NCI-H2107 treated with DMSO at 0.1 percent for 48 hours (cell line): Measurements from ENCODE around the gene TSPAN9.
"Not testable (repeated sequence)": the region's sequence is repeated elsewhere in the genome, so short reads cannot be mapped to it uniquely, and the experiment has no call there.

Source experiments
- DNase-seq: peaks from one replicate; lab custom pipeline; 2025; ENCODE audit not compliant: unreplicated experiment; lab: John Stamatoyannopoulos, UW

Gene TSPAN9

DNA sequence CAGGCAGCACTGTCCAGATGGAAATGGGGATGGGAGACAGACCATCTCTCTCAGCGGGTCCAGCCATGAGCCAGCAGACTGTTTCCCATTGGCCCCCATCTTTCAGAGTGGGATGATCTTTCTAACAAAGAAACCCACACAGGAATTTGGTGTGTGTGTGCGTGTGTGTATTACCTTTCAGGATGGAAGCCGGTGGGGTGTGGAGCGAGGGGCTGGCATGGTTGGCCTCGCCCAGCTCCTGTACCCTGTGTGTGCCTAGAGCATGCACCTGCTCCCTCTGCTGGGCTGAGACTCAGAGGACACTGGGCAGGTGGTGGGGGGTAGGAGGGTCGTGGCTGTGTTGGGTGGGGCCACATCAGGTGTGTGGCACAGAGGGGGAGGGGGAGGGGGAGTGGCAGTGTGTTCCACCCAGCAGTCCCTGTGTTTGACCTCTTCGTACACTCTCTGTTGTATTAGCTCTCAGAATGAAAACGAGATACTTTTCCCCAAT lies 33.0 kb upstream of the TSPAN9 start:
- no peak for DNase-seq

DNA sequence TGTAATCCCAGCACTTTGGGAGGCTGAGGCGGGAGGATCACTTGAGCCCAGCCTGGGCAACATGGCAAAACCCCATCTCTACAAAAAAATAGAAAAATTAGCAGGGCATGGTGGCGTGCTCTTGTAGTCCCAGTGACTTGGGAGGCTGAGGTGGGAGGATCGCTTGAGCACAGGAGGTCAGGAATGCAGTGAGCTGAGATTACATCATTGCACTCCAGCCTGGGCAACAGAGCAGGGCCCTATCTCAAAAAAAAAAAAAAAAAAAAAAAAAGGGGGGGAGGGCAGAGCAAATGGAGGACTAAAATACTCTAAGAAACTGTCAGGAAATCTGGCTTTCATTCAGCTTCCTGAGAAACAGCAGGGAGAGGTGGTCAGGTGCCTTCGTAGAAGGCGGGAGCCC lies 31.7 kb upstream of the TSPAN9 start:
- no peak for DNase-seq

DNA sequence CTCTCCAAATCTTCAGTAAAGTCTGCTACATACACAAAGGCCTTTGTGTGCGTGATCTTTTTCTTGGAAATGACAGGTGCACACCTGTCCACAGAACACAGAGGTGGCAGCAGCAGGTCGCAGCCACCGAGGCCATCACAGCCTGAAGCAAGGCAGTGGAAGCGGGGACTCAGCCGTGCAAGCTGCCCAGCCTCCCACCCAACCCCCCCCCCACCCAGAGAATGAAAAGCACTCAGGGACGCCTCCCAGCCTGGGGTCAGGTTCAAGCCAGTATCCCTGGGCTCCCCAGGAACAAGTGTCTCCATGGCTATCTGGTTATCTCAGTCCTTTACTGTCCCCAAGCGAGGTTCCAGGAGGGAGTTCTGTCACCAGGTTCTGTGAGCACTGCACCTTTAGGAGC lies 31.2 kb upstream of the TSPAN9 start:
- DNase-seq: no peak

DNA sequence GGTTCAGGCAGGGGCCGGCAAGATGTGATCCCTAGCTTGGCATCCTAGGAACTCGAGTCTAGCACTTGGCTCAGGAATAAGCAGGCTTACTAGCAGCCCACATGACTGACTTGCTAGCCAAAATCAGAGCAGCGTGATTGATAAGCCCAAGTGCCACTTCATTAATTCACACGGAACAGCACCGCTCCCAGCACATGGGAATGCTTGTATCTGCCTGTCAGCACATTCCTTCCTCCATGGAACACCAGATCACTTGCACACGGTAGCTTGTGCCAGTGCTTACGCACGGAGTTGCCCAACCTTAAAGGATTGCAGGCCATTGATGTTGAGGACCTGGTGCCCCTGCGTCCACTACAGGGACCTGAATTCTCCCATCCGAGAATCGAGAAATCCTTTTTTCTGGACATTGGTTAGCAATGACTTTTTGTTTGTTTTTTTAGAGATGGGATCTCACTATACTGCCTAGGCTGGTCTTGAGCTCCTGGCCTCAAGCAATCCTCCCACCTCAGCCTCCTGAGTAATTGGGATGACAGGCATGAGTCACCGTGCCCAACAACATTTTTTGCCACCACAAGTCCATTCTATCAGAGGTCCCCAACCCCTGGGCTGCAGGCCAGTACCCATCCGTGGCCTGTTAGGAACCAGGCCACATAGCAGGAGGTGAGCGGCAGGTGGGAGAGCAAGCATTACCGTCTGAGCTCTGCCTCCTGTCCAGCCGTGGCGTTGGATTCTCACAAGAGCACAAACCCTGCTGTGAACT lies 30.6 kb upstream of the TSPAN9 start:
- no peak for DNase-seq

DNA sequence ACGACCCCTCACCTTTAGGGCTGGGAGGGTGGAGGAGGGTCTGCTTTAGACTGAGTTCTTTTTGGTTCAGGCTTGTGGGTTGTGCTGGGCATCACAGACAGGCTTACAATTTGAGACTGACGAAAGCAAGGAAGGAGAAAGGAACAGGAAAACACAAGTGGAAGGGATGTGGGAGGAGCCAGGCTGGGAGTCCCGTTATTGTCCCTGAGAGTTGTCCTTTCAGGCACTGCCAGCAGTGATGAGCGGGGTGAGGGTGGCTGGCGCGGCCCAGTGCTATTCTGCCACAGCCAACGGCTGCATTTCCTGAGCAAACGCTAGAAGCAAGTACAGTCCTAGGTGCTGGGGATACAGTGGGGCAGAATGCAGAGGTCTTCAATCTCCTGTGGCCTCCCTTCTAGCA lies 29.2 kb upstream of the TSPAN9 start:
- no peak for DNase-seq

DNA sequence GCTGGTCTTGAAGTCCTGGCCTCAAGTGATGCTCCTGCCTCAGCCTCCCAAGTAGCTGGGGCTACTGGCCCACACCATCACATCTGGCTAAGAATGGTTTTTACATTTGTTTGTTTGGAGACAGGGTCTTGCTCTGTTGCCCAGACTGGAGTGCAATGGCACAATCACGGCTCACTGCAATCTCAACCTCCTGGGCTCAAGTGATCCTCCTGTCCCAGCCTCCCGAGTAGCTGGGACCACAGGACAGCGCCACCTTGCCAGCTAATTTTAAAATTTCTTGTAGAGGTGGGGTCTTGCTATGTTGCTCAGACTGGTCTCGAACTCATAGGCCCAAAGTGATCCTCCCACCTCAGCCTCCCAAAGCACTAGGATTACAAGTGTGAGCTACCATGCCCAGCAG lies 28.6 kb upstream of the TSPAN9 start:
- DNase-seq: no peak

DNA sequence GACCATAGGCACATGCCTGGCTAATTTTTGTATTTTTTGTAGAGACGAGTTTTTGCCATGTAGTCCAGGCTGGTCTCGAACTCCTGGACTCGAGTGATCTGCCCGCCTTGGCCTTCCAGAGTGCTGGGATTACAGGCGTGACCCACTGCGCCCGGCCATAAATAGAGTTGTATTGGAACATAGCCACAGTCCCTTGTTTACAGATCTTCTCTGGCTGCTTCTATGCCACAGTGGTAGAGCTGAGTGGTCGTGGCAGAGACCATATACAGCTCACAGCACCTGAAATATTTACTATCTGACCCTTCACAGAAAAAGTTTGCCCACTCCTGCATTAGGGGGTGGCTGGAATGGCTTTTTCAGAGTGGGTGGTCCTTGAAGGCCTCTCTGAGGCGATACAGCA lies 28.0 kb upstream of the TSPAN9 start:
- no peak for DNase-seq

DNA sequence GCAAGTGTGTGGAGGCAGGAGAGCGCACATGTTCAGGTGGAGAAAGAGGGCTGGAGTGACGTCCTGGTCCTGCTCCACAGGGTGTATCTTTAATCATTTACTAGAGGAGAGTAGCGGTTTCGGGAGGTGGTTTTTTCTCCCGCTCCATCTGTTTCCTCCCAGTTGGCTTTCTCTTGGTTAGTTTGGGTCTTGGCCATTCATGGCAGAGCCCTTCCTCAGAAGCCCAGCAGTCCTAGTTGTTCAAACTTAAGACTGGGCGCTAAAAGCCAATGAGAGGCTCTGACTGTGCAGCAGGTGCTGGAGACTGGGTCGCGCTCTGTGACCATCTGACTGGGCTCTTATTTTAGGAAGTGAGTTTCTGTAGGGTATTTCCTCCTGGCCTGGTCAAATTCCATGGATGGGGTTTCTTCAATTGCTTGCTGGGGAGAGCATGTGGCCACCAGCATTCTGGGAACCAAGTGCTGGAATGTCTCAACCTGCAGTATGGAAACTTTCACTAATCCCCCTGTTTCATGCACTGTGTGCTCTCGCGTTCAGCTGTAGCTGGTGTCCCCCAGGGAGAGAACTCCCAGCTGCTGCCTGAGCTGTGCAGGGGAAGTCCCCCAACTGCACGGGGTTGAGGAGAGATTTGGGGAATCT lies 27.4 kb upstream of the TSPAN9 start:
- DNase-seq: no peak

DNA sequence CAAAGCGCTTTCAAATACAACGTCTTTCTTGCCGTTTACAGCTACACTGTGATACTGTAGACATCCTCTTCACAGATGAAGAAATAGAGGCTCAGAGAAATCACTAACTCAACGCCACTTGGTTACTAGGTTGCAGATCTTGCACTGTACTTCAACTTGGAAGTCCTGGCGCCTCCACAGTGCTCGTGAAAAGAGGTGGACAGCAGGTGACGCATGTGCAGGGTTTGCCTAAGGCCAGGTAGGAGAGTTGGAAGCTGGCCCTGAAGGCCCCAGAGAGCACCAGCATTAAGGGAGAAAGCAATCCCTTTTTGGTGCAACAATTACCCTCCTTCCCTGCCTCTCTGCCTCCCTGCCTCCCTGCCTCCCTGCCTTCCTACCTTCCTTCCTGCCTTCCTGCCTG lies 22.8 kb upstream of the TSPAN9 start:
- DNase-seq: no peak

DNA sequence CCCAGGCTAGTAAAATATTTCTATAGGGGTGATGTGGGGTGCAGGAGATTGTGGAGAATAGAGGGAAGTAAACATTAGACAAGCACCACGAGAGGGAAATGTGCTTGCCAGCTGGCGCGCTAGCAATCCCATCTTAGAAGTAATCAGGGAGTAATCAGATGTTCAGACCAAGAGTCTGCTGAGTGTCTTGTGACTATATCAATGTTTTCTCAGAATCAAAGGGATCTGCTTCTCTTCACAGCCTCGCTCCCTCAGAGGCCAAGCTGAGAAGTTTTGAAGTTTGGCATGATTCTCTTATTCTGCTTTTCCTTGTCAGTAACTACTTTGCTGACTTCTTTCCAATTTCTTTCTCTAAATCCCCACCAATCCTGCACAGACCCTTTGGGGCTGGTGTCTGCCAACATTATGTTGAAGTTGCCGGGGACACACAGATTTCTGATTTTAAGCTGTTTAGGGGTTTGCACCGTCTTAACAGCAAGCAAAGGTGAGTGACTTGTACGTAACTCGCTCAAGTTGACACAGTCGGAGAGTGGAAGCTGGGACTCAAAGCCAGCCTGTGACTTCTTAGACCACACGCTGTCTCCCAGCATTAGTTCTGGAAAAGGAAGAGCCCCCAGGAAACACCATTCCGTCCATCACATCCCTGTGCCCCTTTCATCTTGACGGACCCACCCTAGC lies 22.0 kb upstream of the TSPAN9 start:
- no peak for DNase-seq

DNA sequence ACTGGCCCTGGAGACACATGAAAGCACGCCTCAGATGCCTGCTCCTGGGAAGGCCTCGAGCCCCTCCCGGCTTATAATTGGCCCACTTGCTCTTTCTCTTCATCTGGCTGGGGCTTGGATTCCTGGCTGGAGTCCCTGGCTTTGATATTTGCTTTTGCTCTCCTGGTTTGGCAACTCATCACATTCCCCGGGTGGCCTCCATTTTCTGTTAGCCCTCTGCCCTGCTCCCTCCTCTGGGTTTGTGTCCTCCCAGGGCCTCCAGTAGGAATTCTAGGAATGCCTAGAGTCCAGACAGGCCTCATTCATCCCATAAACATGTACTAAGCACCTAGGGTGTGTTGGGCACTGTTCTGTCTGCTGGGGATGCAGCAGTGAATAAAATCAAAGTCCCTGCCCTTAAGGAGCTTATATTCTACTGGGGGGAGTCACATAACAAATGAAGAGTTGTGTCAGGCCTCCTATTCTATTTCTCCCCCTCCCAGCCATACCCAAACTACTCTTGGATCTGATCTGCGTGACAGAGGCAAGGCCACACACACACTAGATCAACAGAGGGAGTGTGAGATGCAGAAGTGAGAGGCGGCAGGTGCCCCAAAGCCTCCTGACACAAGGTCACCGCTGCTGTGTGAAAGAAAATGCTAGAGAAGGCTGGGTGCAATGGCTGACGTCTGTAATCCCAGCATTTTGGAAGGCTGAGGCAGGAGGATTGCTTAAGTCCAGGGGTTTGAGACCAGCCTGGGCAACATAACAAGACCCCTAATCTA lies 21.3 kb upstream of the TSPAN9 start:
- DNase-seq: no peak

DNA sequence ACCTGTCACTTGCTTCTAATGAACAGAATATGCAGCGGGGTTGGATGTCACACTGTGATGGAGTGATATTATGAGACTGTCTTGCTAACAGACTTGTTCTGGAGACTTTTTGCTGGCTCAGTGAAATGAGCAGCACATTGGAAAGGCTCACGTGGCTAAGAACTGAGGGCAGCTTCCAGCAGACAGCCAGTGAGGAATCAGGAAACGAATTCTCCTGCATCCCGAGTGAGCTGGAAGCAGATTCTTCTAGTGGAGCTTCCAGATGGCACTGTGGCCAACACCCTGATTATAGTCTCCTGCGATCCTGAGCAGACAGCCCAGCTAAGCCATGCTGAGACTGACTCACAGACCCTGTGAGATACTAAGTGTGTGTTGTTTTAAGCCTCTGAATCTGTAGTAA lies 16.1 kb upstream of the TSPAN9 start:
- DNase-seq: no peak

DNA sequence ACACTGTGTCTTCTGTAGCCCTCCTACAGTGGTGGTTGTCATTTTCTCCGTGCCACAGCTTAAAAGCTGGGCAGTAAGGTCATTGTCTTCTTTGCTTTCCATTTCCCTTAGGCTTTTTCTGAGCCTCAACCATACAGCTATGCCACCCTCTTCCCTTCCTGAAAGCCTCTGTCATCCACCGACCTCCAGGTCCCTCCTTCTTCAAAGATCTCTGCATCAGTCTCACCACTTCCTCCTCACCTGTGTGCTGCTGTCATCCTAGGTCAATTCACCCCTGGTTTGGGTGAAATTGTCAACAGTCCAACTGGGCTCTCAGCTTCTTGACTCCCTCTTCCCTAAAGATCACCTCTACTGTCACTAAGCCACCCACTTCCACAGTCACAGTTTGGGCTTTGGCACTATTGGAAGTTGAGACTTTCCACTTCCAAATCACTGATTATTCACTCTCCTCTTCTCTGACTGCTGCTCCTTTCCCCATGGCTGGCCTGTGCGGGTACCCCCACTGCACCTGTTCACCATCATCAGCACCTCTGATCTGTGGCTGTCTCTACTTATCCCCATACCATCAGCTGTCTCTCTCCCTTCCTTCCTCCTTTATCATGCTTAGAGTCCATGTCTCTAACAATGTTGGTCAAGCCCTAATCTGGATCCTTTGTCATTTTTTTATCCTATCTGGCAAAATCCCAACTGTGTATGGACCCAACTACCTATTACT lies 15.5 kb upstream of the TSPAN9 start:
- DNase-seq: no peak

DNA sequence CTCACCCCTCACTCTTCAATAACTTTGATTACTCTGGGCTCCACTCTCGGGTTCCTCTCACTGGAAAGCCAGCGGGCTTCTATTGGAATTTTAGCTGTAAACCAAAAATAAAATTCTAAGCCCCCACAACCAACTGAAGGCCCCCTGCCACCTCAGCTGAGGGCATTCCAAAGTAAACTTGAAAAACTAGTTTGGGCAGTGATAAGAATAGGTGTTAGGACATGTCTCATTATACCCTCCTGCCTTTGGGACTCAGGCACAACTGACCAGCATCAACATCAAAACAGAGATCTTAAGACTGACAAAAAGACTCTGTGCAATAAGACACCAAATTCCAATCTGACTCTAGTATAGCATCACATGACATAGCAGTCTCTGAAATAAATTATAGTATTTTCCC lies 11.9 kb upstream of the TSPAN9 start:
- DNase-seq: no peak

DNA sequence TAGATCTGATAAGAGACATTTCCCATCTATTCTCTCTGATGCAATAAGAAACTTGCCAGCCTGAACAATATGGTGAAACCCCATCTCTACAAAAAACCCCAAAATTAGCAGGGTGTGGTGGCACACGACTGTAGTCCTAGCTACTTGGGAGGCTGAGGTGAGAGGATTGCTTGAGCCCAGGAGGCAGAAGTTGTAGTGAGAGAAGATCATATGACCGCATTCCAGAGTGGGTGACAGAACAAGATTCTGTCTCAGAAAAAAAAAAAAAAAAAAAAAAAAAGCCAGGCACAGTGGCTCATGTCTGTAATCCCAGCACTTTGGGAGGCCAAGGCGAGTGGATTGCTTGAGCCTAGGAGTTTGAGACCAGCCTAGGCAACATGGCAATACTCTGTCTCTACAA lies 11.3 kb upstream of the TSPAN9 start:
- DNase-seq: not testable (repeated sequence)

DNA sequence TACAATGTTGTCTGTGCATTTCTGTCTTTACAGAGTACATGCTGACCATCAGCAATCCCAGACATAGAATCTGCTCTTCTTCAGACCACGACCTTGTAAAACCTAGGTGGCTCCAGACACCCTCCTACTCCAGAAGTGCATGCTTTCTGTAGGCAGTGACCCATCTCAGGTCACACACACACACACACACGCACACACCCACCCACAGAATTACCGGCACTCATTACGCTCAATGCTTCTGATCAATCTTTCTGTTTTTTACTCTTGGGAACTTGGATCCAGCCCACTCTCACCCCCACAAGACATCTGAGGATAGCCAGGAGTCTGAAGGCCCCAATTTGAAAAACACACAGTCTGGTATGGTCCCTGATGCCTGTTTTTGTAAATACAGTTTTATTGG lies 7.5 kb upstream of the TSPAN9 start:
- no peak for DNase-seq

DNA sequence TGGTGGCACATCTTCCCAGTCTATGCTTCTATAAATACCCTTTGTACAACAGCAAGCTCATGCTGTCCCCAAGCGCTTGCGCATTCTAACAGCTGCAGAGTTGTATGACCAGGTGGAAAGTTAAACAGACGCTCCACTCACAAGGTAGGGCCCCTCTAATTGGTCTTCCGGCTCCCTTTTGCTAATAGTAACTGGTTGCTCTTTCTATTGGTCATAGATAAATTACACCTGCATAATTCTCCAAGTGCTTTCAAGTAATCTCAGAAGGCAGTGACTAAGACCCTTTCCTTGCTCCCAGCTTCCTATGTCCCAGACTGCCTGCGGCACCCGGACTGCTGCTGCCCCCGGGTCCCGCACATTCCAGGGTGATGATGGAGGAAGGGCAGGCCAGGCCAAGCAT lies 6.1 kb upstream of the TSPAN9 start:
- DNase-seq: no peak

DNA sequence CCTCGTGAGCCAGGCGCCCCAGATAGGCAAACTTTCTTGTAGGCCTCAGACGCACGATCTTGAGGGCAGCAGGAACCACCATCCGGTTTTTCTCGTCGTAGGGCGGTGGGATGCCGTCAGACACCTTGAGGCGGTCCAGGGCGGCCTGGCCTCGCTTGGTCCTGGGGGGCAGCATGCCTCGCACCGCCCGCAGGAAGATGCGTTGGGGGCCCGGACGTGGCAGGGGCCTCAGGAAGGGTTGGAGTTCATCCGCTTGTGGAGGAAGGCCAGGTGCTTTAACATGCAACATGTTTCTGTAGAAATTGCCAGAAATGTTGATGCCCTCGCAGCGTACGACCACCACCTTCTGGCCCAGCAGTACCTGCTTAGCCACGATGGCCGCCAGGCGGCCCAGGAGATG lies 5.5 kb upstream of the TSPAN9 start:
- DNase-seq: no peak

DNA sequence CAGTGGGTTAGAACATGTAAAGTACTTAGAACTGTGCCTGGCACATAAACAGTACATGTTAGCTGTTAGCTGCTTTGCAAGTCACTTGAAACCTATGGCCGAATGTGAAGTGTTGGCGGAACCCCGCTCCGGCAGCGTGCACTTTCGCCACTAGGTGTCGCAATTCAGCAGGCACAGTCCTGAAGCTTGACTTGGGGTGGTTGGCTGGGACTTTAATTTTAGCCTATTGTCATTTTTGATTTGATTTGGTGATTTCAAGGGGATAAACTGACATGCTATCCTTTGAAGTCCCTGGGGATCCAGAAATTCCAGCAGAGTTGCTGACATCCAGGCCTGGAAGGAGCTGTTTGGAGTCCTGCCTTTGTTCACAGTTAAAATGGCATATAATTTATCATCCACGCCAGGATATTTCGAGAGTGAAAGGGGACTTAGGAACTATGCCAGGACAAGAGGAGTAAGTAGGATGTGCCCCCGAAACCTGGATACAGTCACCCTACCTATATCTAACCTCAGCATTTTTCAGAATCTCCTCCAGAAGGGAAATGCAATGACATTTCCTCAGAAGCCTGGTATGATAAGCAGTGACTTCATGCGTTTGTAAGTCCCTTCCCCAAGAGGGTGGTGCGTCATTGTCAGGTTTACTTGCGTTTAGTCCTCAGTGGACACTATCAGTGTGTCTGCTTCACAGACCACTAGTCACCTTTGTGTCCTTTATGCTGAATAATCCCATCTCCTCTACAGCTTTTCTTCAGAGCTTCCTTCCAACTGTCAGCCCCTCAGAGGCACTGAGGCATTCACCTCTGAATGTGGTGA lies 3.5 kb upstream of the TSPAN9 start:
- peak; percentile 77 for DNase-seq

DNA sequence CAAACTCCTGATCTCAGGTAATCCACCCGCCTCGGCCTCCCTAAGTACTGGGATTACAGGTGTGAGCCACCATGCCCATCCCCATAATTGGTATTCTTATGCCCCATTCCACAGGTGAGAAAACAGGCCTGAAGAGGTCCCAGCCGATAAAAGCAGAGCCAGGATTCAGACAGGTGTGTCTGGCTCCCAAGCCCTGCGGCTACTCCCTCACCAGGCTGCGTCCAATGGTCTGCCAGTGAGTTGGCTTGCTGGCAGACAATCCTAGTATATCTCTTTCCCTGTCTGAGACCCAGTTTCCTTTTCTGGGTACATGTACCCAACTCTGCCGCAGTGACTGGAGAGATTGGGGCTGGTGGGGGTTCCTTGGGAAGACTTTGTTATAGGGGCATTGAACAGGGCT lies 1.9 kb upstream of the TSPAN9 start:
- no peak for DNase-seq
